Stimulated activated CD8-positive, alpha-beta memory T cell treated with anti-CD3 and anti-CD28 coated beads, Interleukin-2, amount 100 ng/mL, for 48 hours (primary cell): ENCODE results near the gene ASTE1.
"Not testable (repeated sequence)": the region's sequence is repeated elsewhere in the genome, so short reads cannot be mapped to it uniquely, and the experiment has no call there.

ENCODE experiments used
- DNase-seq, 2 donors: peaks; one replicate each; pipeline ENCODE4 v3.0.0-alpha.2; 2020; ENCODE audit warnings: low read depth in 2 of 2

ASTE1 gene

GRCh38 chr3:131008326-131008725, 18.3 kb downstream of the ASTE1 start:
- DNase-seq: no peak

- DNase-seq: no peak
Measured at GRCh38 chr3:131007782-131008181, 18.8 kb downstream of the ASTE1 start.

- DNase-seq: no peak
Measured at GRCh38 chr3:131007256-131007655, 19.4 kb downstream of the ASTE1 start.

GRCh38 chr3:131004603-131005002, 22.0 kb downstream of the ASTE1 start:
- DNase-seq: no peak

GRCh38 chr3:131001071-131001470, 25.6 kb downstream of the ASTE1 start:
- DNase-seq: no peak

- no peak for DNase-seq
Measured at GRCh38 chr3:130997289-130997688, 29.3 kb downstream of the ASTE1 start.

- DNase-seq: no peak
Measured at GRCh38 chr3:130992344-130992743, 34.3 kb downstream of the ASTE1 start.

- no peak for DNase-seq
Measured at GRCh38 chr3:130991126-130991525, 35.5 kb downstream of the ASTE1 start.

- DNase-seq: no peak
Measured at GRCh38 chr3:130990282-130990681, 36.3 kb downstream of the ASTE1 start.

GRCh38 chr3:130981469-130981868, 45.2 kb downstream of the ASTE1 start:
- no peak for DNase-seq

- no peak for DNase-seq
Measured at GRCh38 chr3:130979117-130979516, 47.5 kb downstream of the ASTE1 start.

- DNase-seq: no peak
Measured at GRCh38 chr3:130976706-130977105, 49.9 kb downstream of the ASTE1 start.

GRCh38 chr3:130975251-130975650, 51.4 kb downstream of the ASTE1 start:
- no peak for DNase-seq

GRCh38 chr3:130974201-130974600, 52.4 kb downstream of the ASTE1 start:
- DNase-seq: no peak

GRCh38 chr3:130973406-130973805, 53.2 kb downstream of the ASTE1 start:
- DNase-seq: no peak

- DNase-seq: not testable (repeated sequence)
Measured at GRCh38 chr3:130972592-130972991, 54.0 kb downstream of the ASTE1 start.

GRCh38 chr3:130971208-130971607, 55.4 kb downstream of the ASTE1 start:
- no peak for DNase-seq

- no peak for DNase-seq
Measured at GRCh38 chr3:130969621-130970020, 57.0 kb downstream of the ASTE1 start.

GRCh38 chr3:130968221-130968620, 58.4 kb downstream of the ASTE1 start:
- DNase-seq: no peak

- no peak for DNase-seq
Measured at GRCh38 chr3:130967281-130967680, 59.3 kb downstream of the ASTE1 start.

GRCh38 chr3:130963878-130964277, 62.7 kb downstream of the ASTE1 start:
- DNase-seq: no peak
